H1 (cell line): ENCODE measurements around the gene UPB1. TPM values are rescaled to one million over a fixed set of nuclear protein-coding genes. Genes with fewer than 3 reads are reported as not detected.

Source experiments
- CTCF ChIA-PET: fragments of 300-600 bp; sonication (Branson Sonifier 250); formaldehyde crosslinking; loops from one replicate; lab custom pipeline; 2021; ENCODE audit not compliant: partially characterized antibody; lab: Charles Lee
- POLR2A ChIA-PET: fragments of 300-600 bp; sonication (Branson Sonifier 250); formaldehyde crosslinking; loops from one replicate; lab custom pipeline; 2021; ENCODE audit warnings: inconsistent platforms; ENCODE audit not compliant: partially characterized antibody; lab: Charles Lee
- DNase-seq, 2 experiments: peaks; one replicate each; pipeline versions ENCODE4 v3.0.0 to v3.0.0-alpha.2; 2010 to 2022; ENCODE audit warnings: low spot score in 2 of 2, low read depth in 1 of 2, mixed read lengths in 1 of 2
- FAIRE-seq: peaks from 2 replicates; lab custom pipeline; 2011; peaks lifted over from hg19 to GRCh38; lab: Jason Lieb, UNC
- H2AFZ ChIP-seq: 2 replicates; pipeline ENCODE4 v1.8.1; 2012; ENCODE audit warnings: low read length, inconsistent platforms
- H2AK5ac ChIP-seq: 2 replicates; pipeline ENCODE4 v1.6.1; 2013; ENCODE audit warnings: low read depth, low read length
- H2BK120ac ChIP-seq: replicated peaks from 2 replicates; pipeline ENCODE3; 2013; ENCODE audit warnings: low read depth, low read length, inconsistent platforms
- H2BK12ac ChIP-seq: 2 replicates; pipeline ENCODE4 v1.6.1; 2013; ENCODE audit warnings: low read depth, low read length
- H2BK15ac ChIP-seq: 2 replicates; pipeline ENCODE4 v1.6.1; 2013; ENCODE audit warnings: low read length
- H2BK20ac ChIP-seq: 2 replicates; pipeline ENCODE4 v1.6.1; 2013; ENCODE audit warnings: low read length
- H2BK5ac ChIP-seq: 2 replicates; pipeline ENCODE4 v1.6.1; 2013; ENCODE audit warnings: low read depth, low read length
- H3K14ac ChIP-seq: 2 replicates; pipeline ENCODE4 v1.6.1; 2013; ENCODE audit warnings: inconsistent platforms; ENCODE audit not compliant: insufficient read length
- H3K18ac ChIP-seq: 2 replicates; pipeline ENCODE4 v1.6.1; 2013; ENCODE audit warnings: low read length; ENCODE audit errors: extremely low read depth
- H3K23ac ChIP-seq: 2 replicates; pipeline ENCODE4 v1.6.1; 2013; ENCODE audit warnings: inconsistent platforms; ENCODE audit not compliant: insufficient read length
- H3K23me2 ChIP-seq: 2 replicates; pipeline ENCODE4 v1.6.1; 2013; ENCODE audit warnings: low read depth, low read length
- H3K27ac ChIP-seq: 2 replicates; pipeline ENCODE4 v1.6.1; 2011; ENCODE audit warnings: low read depth, low read length, inconsistent platforms
- H3K27me3 ChIP-seq, 4 experiments: replicated peaks in 1 of 4; 1 replicate in 1 of 4; 2 replicates in 3 of 4; pipeline versions ENCODE4 v1.6.1 to v1.8.1; 2011 to 2013; ENCODE audit warnings: low read length in 3 of 4, mild to moderate bottlenecking in 3 of 4, inconsistent platforms in 2 of 4, mixed read lengths in 2 of 4, moderate library complexity in 1 of 4; ENCODE audit not compliant: control insufficient read depth in 3 of 4, insufficient read depth in 3 of 4; ENCODE audit errors: extremely low read depth in 1 of 4
- H3K36me3 ChIP-seq, 4 experiments: 2 replicates each; pipeline versions ENCODE4 v1.6.1 to v1.8.1; 2011 to 2013; ENCODE audit warnings: mild to moderate bottlenecking in 4 of 4, low read length in 3 of 4, moderate library complexity in 2 of 4, control low read depth in 1 of 4, inconsistent platforms in 1 of 4; ENCODE audit not compliant: insufficient read depth in 4 of 4, control insufficient read depth in 2 of 4
- H3K4ac ChIP-seq: replicated peaks from 2 replicates; pipeline ENCODE3; 2013; ENCODE audit warnings: low read length, low read depth, mixed read lengths, inconsistent platforms; ENCODE audit not compliant: insufficient read length
- H3K4me1 ChIP-seq, 4 experiments: replicated peaks in 1 of 4; 1 replicate in 1 of 4; 2 replicates in 3 of 4; pipeline versions ENCODE4 v1.6.1 to v1.8.1; 2011 to 2013; ENCODE audit warnings: low read length in 3 of 4, inconsistent platforms in 2 of 4, mixed read lengths in 1 of 4; ENCODE audit not compliant: insufficient read depth in 4 of 4, control insufficient read depth in 3 of 4
- H3K4me2 ChIP-seq, 2 experiments: 2 replicates each; pipeline versions ENCODE4 v1.6.1 to v1.8.1; 2011 to 2013; ENCODE audit warnings: low read depth in 2 of 2, low read length in 2 of 2, control low read depth in 1 of 2, inconsistent platforms in 1 of 2, mild to moderate bottlenecking in 1 of 2; ENCODE audit not compliant: insufficient read depth in 1 of 2
- H3K4me3 ChIP-seq, 4 experiments: fragments of 200-600, 300-600 bp in 1 of 4; sonication (generic), shearing (Covaris generic), sonication (Bioruptor Twin) in 1 of 4; 2 replicates each; pipeline versions ENCODE4 v1.5.1 to v1.8.1; 2011 to 2016; ENCODE audit warnings: low read length in 4 of 4, low read depth in 3 of 4, control low read depth in 2 of 4, inconsistent platforms in 2 of 4, mild to moderate bottlenecking in 2 of 4, mixed read lengths in 1 of 4, moderate library complexity in 1 of 4; ENCODE audit not compliant: insufficient read depth in 2 of 4; ENCODE audit errors: extremely low read depth in 1 of 4
- H3K56ac ChIP-seq: replicated peaks from 2 replicates; pipeline ENCODE3; 2013; ENCODE audit warnings: low read depth, mild to moderate bottlenecking, mixed read lengths, low read length, inconsistent platforms; ENCODE audit not compliant: insufficient read length
- H3K79me1 ChIP-seq: 2 replicates; pipeline ENCODE4 v1.6.1; 2013; ENCODE audit warnings: low read depth, low read length, control low read depth
- H3K79me2 ChIP-seq, 2 experiments: 2 replicates each; pipeline versions ENCODE4 v1.6.1 to v1.8.1; 2012 to 2013; ENCODE audit warnings: low read length in 2 of 2, mild to moderate bottlenecking in 2 of 2, inconsistent platforms in 1 of 2; ENCODE audit not compliant: insufficient read depth in 2 of 2, control insufficient read depth in 1 of 2
- H3K9ac ChIP-seq, 4 experiments: replicated peaks in 1 of 4; 1 replicate in 1 of 4; 2 replicates in 3 of 4; pipeline versions ENCODE4 v1.6.1 to v1.8.1; 2011 to 2013; ENCODE audit warnings: low read depth in 3 of 4, low read length in 3 of 4, control low read depth in 2 of 4, mild to moderate bottlenecking in 2 of 4, moderate library complexity in 2 of 4, inconsistent platforms in 1 of 4; ENCODE audit errors: extremely low read depth in 1 of 4
- H3K9me3 ChIP-seq, 2 experiments: 2 replicates each; pipeline versions ENCODE4 v1.6.1 to v1.8.1; 2012 to 2013; ENCODE audit warnings: mild to moderate bottlenecking in 2 of 2, moderate library complexity in 2 of 2, control low read depth in 1 of 2, inconsistent platforms in 1 of 2, low read depth in 1 of 2, low read length in 1 of 2, mixed read lengths in 1 of 2; ENCODE audit not compliant: insufficient read depth in 2 of 2
- H4K20me1 ChIP-seq, 2 experiments: replicated peaks in 1 of 2; 2 replicates each; pipeline versions ENCODE3 to v1.8.1; 2011 to 2013; ENCODE audit warnings: inconsistent platforms in 2 of 2, low read length in 2 of 2, mild to moderate bottlenecking in 1 of 2; ENCODE audit not compliant: insufficient read depth in 2 of 2, control insufficient read depth in 1 of 2
- H4K5ac ChIP-seq: 2 replicates; pipeline ENCODE4 v1.6.1; 2013; ENCODE audit warnings: low read length, low read depth, mixed read lengths, inconsistent platforms; ENCODE audit not compliant: insufficient read length
- H4K8ac ChIP-seq: 2 replicates; pipeline ENCODE4 v1.8.0; 2013; ENCODE audit warnings: mild to moderate bottlenecking, moderate library complexity, low read length, inconsistent platforms; ENCODE audit not compliant: insufficient read depth; ENCODE audit errors: extremely low read depth
- H4K91ac ChIP-seq: replicated peaks from 2 replicates; pipeline ENCODE3; 2013; ENCODE audit warnings: low read length, mixed read lengths, inconsistent platforms; ENCODE audit not compliant: insufficient read length
- CBX8 ChIP-seq: fragments of 300-800, 300-1000 bp; sonication (generic); IDR thresholded peaks from 2 replicates; pipeline ENCODE4 v1.7.1; 2016; ENCODE audit warnings: low read depth, low read length, borderline replicate concordance
- GABPA ChIP-seq: IDR thresholded peaks from 2 replicates; pipeline ENCODE4 v1.6.1; 2011; ENCODE audit warnings: mild to moderate bottlenecking, low read length, moderate library complexity, borderline replicate concordance; ENCODE audit not compliant: insufficient read depth
- NANOG ChIP-seq: IDR thresholded peaks from 2 replicates; pipeline ENCODE4 v1.6.1; 2011; ENCODE audit warnings: low read length, low read depth, mild to moderate bottlenecking, inconsistent platforms; ENCODE audit not compliant: insufficient read depth, poor library complexity, severe bottlenecking
- whole genome bisulfite sequencing, 2 experiments: shearing (Covaris generic) in 1 of 2; methylation state at CpG; one replicate each; pipeline versions ENCODE4 v1.1.6 to v1.1.7; 2013 to 2015; ENCODE audit warnings: low lambda C conversion rate in 2 of 2, mixed read lengths in 2 of 2, inconsistent platforms in 1 of 2, low coverage in 1 of 2, missing lambda C conversion rate in 1 of 2; ENCODE audit not compliant: insufficient replicate concordance in 2 of 2, insufficient coverage in 1 of 2, insufficient read length in 1 of 2; ENCODE audit errors: extremely low coverage in 1 of 2, missing lambda C conversion rate in 1 of 2; 5-methylcytosine and 5-hydroxymethylcytosine counted together
- polyA plus RNA-seq, 7 experiments: library from polyadenylated mRNA; depleted of rRNA in 3 of 7; stranded (reverse) in 5 of 7; unstranded in 2 of 7; fragments of >200 nt in 5 of 7; fragments of 200-250 nt in 2 of 7; gene quantifications; 1 replicate in 5 of 7; 2 replicates in 1 of 7; 4 replicates in 1 of 7; pipeline versions ENCODE4 v1.2.1 to v1.2.3, GENCODE V29; 2011 to 2013; ENCODE audit warnings: missing spikeins in 2 of 7, mixed read lengths in 2 of 7
- total RNA-seq: library from RNA; stranded (reverse); fragmentation: NEBNext Ultra II Directional; extraction: Animal tissue kit (Norgen Biotek cat#: 25700); gene quantifications from 2 replicates; pipeline ENCODE4 v1.2.1, GENCODE V29; 2021

The UPB1 gene
- total and polyA plus RNA-seq, 2 of the 8 experiments (the other 6 are each of a cell fraction or from before 2014, with no cell fraction given): 0.09 TPM; not detected in 1

DNA sequence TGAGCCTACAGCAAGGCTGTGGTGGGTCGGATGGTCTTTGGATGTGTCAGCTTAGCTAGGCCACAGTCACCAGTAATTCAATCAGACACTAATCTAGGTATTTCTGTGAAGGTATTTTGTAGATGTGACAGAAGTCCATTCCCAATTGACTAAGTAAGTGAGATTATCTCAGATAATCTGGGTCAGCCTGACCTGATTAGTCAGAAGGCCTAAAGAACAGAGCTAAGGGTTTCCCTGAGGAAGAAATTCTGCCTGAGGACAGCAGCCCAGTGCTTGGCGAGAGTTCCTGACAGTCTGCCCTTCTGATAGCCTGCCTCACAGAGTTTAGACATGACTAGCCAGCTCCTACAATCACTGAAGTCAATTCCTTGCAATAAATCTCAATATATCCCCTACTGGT, 31.1 kb downstream of the UPB1 start:
- Histone ChIP-seq H3K56ac (no peak overlapping the region), H4K8ac (no peak overlapping the region), H2BK5ac (no peak overlapping the region), H3K27me3 (no peaks in the 10 kb centered on the region), H2AK5ac (no peak overlapping the region), H3K4me1 (peaks cover 0 to 3% (median 0%) of the 10 kb centered on the region in 4 experiments; a peak in 3 of 7 replicates), H4K5ac (no peak overlapping the region), H3K36me3 (no peaks in the 10 kb centered on the region), H3K14ac (no peak overlapping the region), H3K4ac (no peak overlapping the region), H2BK15ac (no peak overlapping the region), H3K27ac (no peak overlapping the region), H3K4me3 (no peak overlapping the region), H2BK12ac (no peak overlapping the region; the same call in 1 of the 2 replicates), H2BK120ac (no peak overlapping the region), H3K9me3 (no peaks in the 10 kb centered on the region), H2AFZ (no peak overlapping the region), H3K9ac (no peak overlapping the region), H3K79me2 (no peaks in the 10 kb centered on the region), H3K18ac (no peak overlapping the region), H3K4me2 (no peak overlapping the region), H3K23ac (no peak overlapping the region), H3K79me1 (no peaks in the 10 kb centered on the region), H4K20me1 (no peaks in the 10 kb centered on the region), H2BK20ac (no peak overlapping the region), H4K91ac (no peak overlapping the region), H3K23me2 (no peaks in the 10 kb centered on the region)
- DNase-seq (no peak), FAIRE-seq (no peak)
- POLR2A ChIA-PET: no interaction called here
- CTCF ChIA-PET: interaction anchor here (0.7 to 6.7 kb wide), 22 partner anchors 7 to 301 kb away, joined by 3 to 74 read pairs (median 4); partner anchors contain the start of gene ADORA2A
- WGBS, 2 experiments: 95% methylated on average over 2 of the region's 2 CpGs; no CpG with 5 or more reads in 1 of the 2 experiments
- TF ChIP-seq NANOG (no peak), CBX8 (no peak), GABPA (no peak)
